ENCODE measurements around the gene MAPKAP1.

MAPKAP1 gene

GRCh38 chr9:125421166-125421565 is 285.8 kb downstream of the MAPKAP1 start:
- Histone ChIP-seq H3K9ac (ENCODE audit: low read depth, low read length) (no peak overlapping the region), H3K79me2 (ENCODE audit: insufficient read depth, low read length) (no peaks in the 10 kb centered on the region), H3K27me3 (ENCODE audit: insufficient read depth, low read length, poor library complexity) (no peaks in the 10 kb centered on the region), H2AFZ (ENCODE audit: low read depth, low read length) (no peak overlapping the region), H4K20me1 (ENCODE audit: insufficient read depth, low read length) (no peaks in the 10 kb centered on the region), H3K36me3 (ENCODE audit: insufficient read depth, low read length) (no peaks in the 10 kb centered on the region), H3K9me3 (ENCODE audit: insufficient read depth, low read length, severe bottlenecking) (no peaks in the 10 kb centered on the region), H3K4me1 (ENCODE audit: insufficient read depth, low read length) (no peaks in the 10 kb centered on the region), H3K27ac (ENCODE audit: low read length) (no peak overlapping the region), H3K4me2 (ENCODE audit: insufficient read depth, low read length) (no peak overlapping the region), H3K4me3 (ENCODE audit: low read depth in 1 of 2, low read length in 2 of 2) (no peak overlapping the region)
- TF ChIP-seq CTCF (IDR thresholded peaks at IDR 0.05; ENCODE audit: borderline replicate concordance, extremely low read depth, low read length, poor library complexity, severe bottlenecking) (no peak), EZH2 (IDR thresholded peaks at IDR 0.05; ENCODE audit: borderline replicate concordance, low read depth, low read length, severe bottlenecking) (no peak)
- DNase-seq = no peak
- ATAC-seq (ENCODE audit: insufficient read depth, low read depth) = no peak

- H3K36me3 ChIP-seq (ENCODE audit: insufficient read depth, low read length) = no peaks in the 10 kb centered on the region
- no peak for DNase-seq
- TF ChIP-seq EZH2 (IDR thresholded peaks at IDR 0.05; ENCODE audit: borderline replicate concordance, low read depth, low read length, severe bottlenecking) (no peak), CTCF (IDR thresholded peaks at IDR 0.05; ENCODE audit: borderline replicate concordance, extremely low read depth, low read length, poor library complexity, severe bottlenecking) (no peak)
- H3K79me2 ChIP-seq (ENCODE audit: insufficient read depth, low read length) = no peaks in the 10 kb centered on the region
- no peak overlapping the region for H3K4me2 ChIP-seq (ENCODE audit: insufficient read depth, low read length)
- H3K4me1 ChIP-seq (ENCODE audit: insufficient read depth, low read length) = no peaks in the 10 kb centered on the region
- H3K9ac ChIP-seq (ENCODE audit: low read depth, low read length) = no peak overlapping the region
- ATAC-seq (ENCODE audit: insufficient read depth, low read depth) = no peak
- H3K27me3 ChIP-seq (ENCODE audit: insufficient read depth, low read length, poor library complexity) = no peaks in the 10 kb centered on the region
- no peak overlapping the region for H3K4me3 ChIP-seq (ENCODE audit: low read depth in 1 of 2, low read length in 2 of 2)
- no peak overlapping the region for H3K27ac ChIP-seq (ENCODE audit: low read length)
- H3K9me3 ChIP-seq (ENCODE audit: insufficient read depth, low read length, severe bottlenecking) = no peaks in the 10 kb centered on the region
- H4K20me1 ChIP-seq (ENCODE audit: insufficient read depth, low read length) = no peaks in the 10 kb centered on the region
- no peak overlapping the region for H2AFZ ChIP-seq (ENCODE audit: low read depth, low read length)
These were observed 288.6 kb downstream of the MAPKAP1 start for GRCh38 chr9:125418404-125418803.

GRCh38 chr9:125416517-125416916 is 290.5 kb downstream of the MAPKAP1 start:
- DNase-seq (no peak), ATAC-seq (ENCODE audit: insufficient read depth, low read depth) (no peak)
- Histone ChIP-seq H3K4me1 (ENCODE audit: insufficient read depth, low read length) (no peaks in the 10 kb centered on the region), H4K20me1 (ENCODE audit: insufficient read depth, low read length) (no peaks in the 10 kb centered on the region), H2AFZ (ENCODE audit: low read depth, low read length) (no peak overlapping the region), H3K9ac (ENCODE audit: low read depth, low read length) (no peak overlapping the region), H3K27me3 (ENCODE audit: insufficient read depth, low read length, poor library complexity) (no peaks in the 10 kb centered on the region), H3K79me2 (ENCODE audit: insufficient read depth, low read length) (no peaks in the 10 kb centered on the region), H3K27ac (ENCODE audit: low read length) (no peak overlapping the region), H3K4me3 (ENCODE audit: low read depth in 1 of 2, low read length in 2 of 2) (no peak overlapping the region), H3K36me3 (ENCODE audit: insufficient read depth, low read length) (no peaks in the 10 kb centered on the region), H3K9me3 (ENCODE audit: insufficient read depth, low read length, severe bottlenecking) (no peaks in the 10 kb centered on the region), H3K4me2 (ENCODE audit: insufficient read depth, low read length) (no peak overlapping the region)
- TF ChIP-seq EZH2 (IDR thresholded peaks at IDR 0.05; ENCODE audit: borderline replicate concordance, low read depth, low read length, severe bottlenecking) (no peak), CTCF (IDR thresholded peaks at IDR 0.05; ENCODE audit: borderline replicate concordance, extremely low read depth, low read length, poor library complexity, severe bottlenecking) (no peak)

All from DND-41 (cell line).